HepG2 (cell line): ENCODE measurements around the gene LIN7A. TPM values are rescaled to one million over a fixed set of nuclear protein-coding genes. Genes with fewer than 3 reads are reported as not detected.

ENCODE experiments used
- ATAC-seq: fragments of 200-7000 bp; cut with Tn5 transposase; 3 replicates; pipeline ENCODE4 v1.9.1; 2020; ENCODE audit warnings: mild to moderate bottlenecking, moderate library complexity
- BruUV-seq: library from RNA; stranded (reverse); fragments of 400-500 nt; replicated peaks from 2 replicates; lab custom pipeline; 2021; lab: Mats Ljungman, UMichigan
- CTCF ChIA-PET: fragments of 300-600 bp; formaldehyde crosslinking; extraction: SDS; loops from one replicate; lab custom pipeline; 2021; ENCODE audit warnings: low total read pairs, inconsistent platforms, low intra/inter-chr PET ratio; lab: Yijun Ruan, JAX
- POLR2A ChIA-PET: fragments of 350-600 bp; sonication (Branson Sonifier 250); formaldehyde crosslinking; loops from one replicate; lab custom pipeline; 2020; ENCODE audit warnings: antibody characterized with exemption, inconsistent platforms; lab: Yijun Ruan, JAX
- DNase-seq: peaks from one replicate; pipeline ENCODE4 v3.0.0-alpha.2; 2015; ENCODE audit warnings: low spot score
- FAIRE-seq: peaks from 3 replicates; lab custom pipeline; 2011; peaks lifted over from hg19 to GRCh38; lab: Jason Lieb, UNC
- H2AFZ ChIP-seq: one replicate; pipeline ENCODE4 v1.6.1; 2011; ENCODE audit warnings: low read length, inconsistent platforms
- H3K27ac ChIP-seq: fragments of 300-600 bp; 3 replicates; pipeline ENCODE4 v1.8.0; 2011; ENCODE audit warnings: mixed run types, mild to moderate bottlenecking, mixed read lengths, low read length, inconsistent platforms; ENCODE audit not compliant: insufficient read depth; ENCODE audit errors: extremely low read length
- H3K27me3 ChIP-seq, 2 experiments: fragments of 200-600 bp in 1 of 2; 2 replicates in 1 of 2; 3 replicates in 1 of 2; pipeline versions ENCODE4 v1.6.0 to v1.8.0; 2011; ENCODE audit warnings: low read length in 2 of 2, mild to moderate bottlenecking in 2 of 2, moderate library complexity in 2 of 2, inconsistent platforms in 1 of 2; ENCODE audit not compliant: insufficient read depth in 2 of 2, control insufficient read depth in 1 of 2
- H3K36me3 ChIP-seq, 2 experiments: fragments of 200-600 bp in 1 of 2; replicated peaks in 1 of 2; 2 replicates in 1 of 2; 3 replicates in 1 of 2; pipeline versions ENCODE4 v1.5.1 to v1.8.0; 2011; ENCODE audit warnings: low read length in 2 of 2, inconsistent platforms in 1 of 2; ENCODE audit not compliant: insufficient read depth in 2 of 2, control insufficient read depth in 1 of 2
- H3K4me1 ChIP-seq: 2 replicates; pipeline ENCODE4 v1.5.1; 2012; ENCODE audit warnings: low read length, inconsistent platforms; ENCODE audit not compliant: insufficient read depth
- H3K4me2 ChIP-seq: 2 replicates; pipeline ENCODE4 v1.6.0; 2011; ENCODE audit warnings: low read depth, low read length, inconsistent platforms
- H3K4me3 ChIP-seq, 3 experiments: fragments of 200-600 bp in 1 of 3; sonication (generic), shearing (Covaris generic) in 1 of 3; replicated peaks in 1 of 3; 2 replicates each; pipeline ENCODE4 v1.5.1; 2011 to 2016; ENCODE audit warnings: low read length in 3 of 3, inconsistent platforms in 2 of 3, low read depth in 2 of 3, mild to moderate bottlenecking in 2 of 3, control low read depth in 1 of 3, mixed read lengths in 1 of 3; ENCODE audit not compliant: insufficient read depth in 1 of 3
- H3K79me2 ChIP-seq: one replicate; pipeline ENCODE4 v1.6.1; 2011; ENCODE audit warnings: low read length, inconsistent platforms; ENCODE audit not compliant: insufficient read depth
- H3K9ac ChIP-seq: 2 replicates; pipeline ENCODE4 v1.6.0; 2011; ENCODE audit warnings: mild to moderate bottlenecking, low read depth, low read length, inconsistent platforms; ENCODE audit not compliant: insufficient read depth
- H3K9me3 ChIP-seq: 2 replicates; pipeline ENCODE4 v1.5.1; 2012; ENCODE audit warnings: mild to moderate bottlenecking, low read length
- H4K20me1 ChIP-seq: 2 replicates; pipeline ENCODE4 v1.6.0; 2011; ENCODE audit warnings: inconsistent platforms, mild to moderate bottlenecking, low read length, moderate library complexity; ENCODE audit not compliant: insufficient read depth
- CEBPG ChIP-seq: IDR thresholded peaks from 2 replicates; pipeline ENCODE4 v1.6.1; 2016
- CREB1 ChIP-seq, 2 experiments: fragments of 450-650 bp in 1 of 2; IDR thresholded peaks; 2 replicates each; pipeline ENCODE4 v1.6.1; 2016 to 2017; ENCODE audit warnings: control low read depth in 1 of 2, mild to moderate bottlenecking in 1 of 2, missing compliant biosample characterization in 1 of 2, missing genetic modification characterization in 1 of 2
- ELF3 ChIP-seq: IDR thresholded peaks from 2 replicates; pipeline ENCODE4 v1.6.1; 2016; ENCODE audit warnings: missing genetic modification reagents, missing compliant biosample characterization
- EP300 ChIP-seq, 3 experiments: sonication (generic) in 1 of 3; formaldehyde crosslinking in 1 of 3; IDR thresholded peaks; 2 replicates each; pipeline versions ENCODE4 v1.5.1 to v1.6.1; 2011 to 2020; ENCODE audit warnings: low read depth in 2 of 3, low read length in 2 of 3, borderline replicate concordance in 1 of 3, improper control_type of control experiment in 1 of 3, mild to moderate bottlenecking in 1 of 3, missing genetic modification reagents in 1 of 3, moderate library complexity in 1 of 3
- GABPA ChIP-seq, 2 experiments: IDR thresholded peaks; 2 replicates each; pipeline ENCODE4 v1.6.1; 2011 to 2016; ENCODE audit warnings: low read depth in 2 of 2, low read length in 1 of 2, missing biosample characterization in 1 of 2, missing genetic modification characterization in 1 of 2
- MBD4 ChIP-seq: IDR thresholded peaks from 2 replicates; pipeline ENCODE4 v1.6.1; 2012; ENCODE audit warnings: low read length, inconsistent platforms, borderline replicate concordance
- MLLT10 ChIP-seq: sonication (generic); formaldehyde crosslinking; IDR thresholded peaks from 2 replicates; pipeline ENCODE4 v1.4.0; 2020; ENCODE audit warnings: missing genetic modification reagents
- POLR2A ChIP-seq, 2 experiments: IDR thresholded peaks; 2 replicates each; pipeline ENCODE4 v1.6.1; 2011; ENCODE audit warnings: low read depth in 2 of 2, low read length in 2 of 2, mild to moderate bottlenecking in 1 of 2, moderate library complexity in 1 of 2; ENCODE audit not compliant: insufficient read depth in 1 of 2
- SMYD3 ChIP-seq: sonication (generic); formaldehyde crosslinking; IDR thresholded peaks from 2 replicates; pipeline ENCODE4 v1.8.1; 2023; ENCODE audit warnings: mild to moderate bottlenecking, missing genetic modification reagents
- ZSCAN29 ChIP-seq: sonication (generic); formaldehyde crosslinking; conservative IDR thresholded peaks from 2 replicates; pipeline ENCODE4 v1.4.0; 2020; ENCODE audit warnings: mild to moderate bottlenecking, missing genetic modification reagents
- WGBS: methylation state at CpG from one replicate; pipeline ENCODE4 v1.1.6; 2017; ENCODE audit warnings: low lambda C conversion rate; 5-methylcytosine and 5-hydroxymethylcytosine counted together
- in situ Hi-C: cut with HindIII; loops from 2 replicates; pipeline ENCODE4 v1.10.0; 2017; ENCODE audit warnings: low pct_unique_long_range_greater_than_20kb; ENCODE audit not compliant: extremely low pct_ligation_motif_present
- intact Hi-C: fragments of 100-400 bp; cut with micrococcal nuclease; formaldehyde crosslinking; loops from one replicate; pipeline ENCODE4 v1.10.0; 2022; ENCODE audit not compliant: unreplicated experiment
- polyA plus RNA-seq, 8 experiments: library from polyadenylated mRNA; depleted of rRNA in 3 of 8; stranded (reverse) in 7 of 8; unstranded in 1 of 8; fragments of >200 nt; fragmentation: Illumina TruSeq in 4 of 8; extraction: Trizol in 4 of 8; gene quantifications; 2 replicates each; pipeline versions ENCODE4 v1.2.1 to v1.2.3, GENCODE V29; 2011 to 2016; ENCODE audit warnings: low read depth in 4 of 8, missing spikeins in 1 of 8, mixed read lengths in 1 of 8; ENCODE audit not compliant: insufficient read depth in 1 of 8
- total RNA-seq, 5 experiments: library from RNA; depleted of rRNA; stranded (reverse); fragments of >200 nt; fragmentation: Illumina TruSeq; extraction: Trizol; gene quantifications; 2 replicates each; pipeline ENCODE4 v1.2.3, GENCODE V29; 2016; ENCODE audit warnings: low read depth in 1 of 5
- TF ChIP-seq, protein P1 (sequence below): fragments of 450-650 bp; IDR thresholded peaks from 2 replicates; pipeline ENCODE4 v1.6.1; 2017
- TF ChIP-seq, protein P2 (sequence below): sonication (generic); formaldehyde crosslinking; IDR thresholded peaks from 2 replicates; pipeline ENCODE4 v1.8.0; 2022; ENCODE audit warnings: missing genetic modification reagents, mild to moderate bottlenecking, borderline replicate concordance
- TF ChIP-seq, protein P3 (sequence below): sonication (generic); formaldehyde crosslinking; IDR thresholded peaks from 2 replicates; pipeline ENCODE4 v1.5.0; 2020; ENCODE audit warnings: missing genetic modification reagents
- TF ChIP-seq, protein P4 (sequence below): sonication (generic); formaldehyde crosslinking; IDR thresholded peaks from 2 replicates; pipeline ENCODE4 v1.4.0; 2020; ENCODE audit warnings: missing genetic modification reagents, borderline replicate concordance

Gene LIN7A
- total and polyA plus RNA-seq, 2 of the 13 experiments (the other 11 are each of a cell fraction or from before 2014, with no cell fraction given): 18.5 to 19.2 TPM

DNA sequence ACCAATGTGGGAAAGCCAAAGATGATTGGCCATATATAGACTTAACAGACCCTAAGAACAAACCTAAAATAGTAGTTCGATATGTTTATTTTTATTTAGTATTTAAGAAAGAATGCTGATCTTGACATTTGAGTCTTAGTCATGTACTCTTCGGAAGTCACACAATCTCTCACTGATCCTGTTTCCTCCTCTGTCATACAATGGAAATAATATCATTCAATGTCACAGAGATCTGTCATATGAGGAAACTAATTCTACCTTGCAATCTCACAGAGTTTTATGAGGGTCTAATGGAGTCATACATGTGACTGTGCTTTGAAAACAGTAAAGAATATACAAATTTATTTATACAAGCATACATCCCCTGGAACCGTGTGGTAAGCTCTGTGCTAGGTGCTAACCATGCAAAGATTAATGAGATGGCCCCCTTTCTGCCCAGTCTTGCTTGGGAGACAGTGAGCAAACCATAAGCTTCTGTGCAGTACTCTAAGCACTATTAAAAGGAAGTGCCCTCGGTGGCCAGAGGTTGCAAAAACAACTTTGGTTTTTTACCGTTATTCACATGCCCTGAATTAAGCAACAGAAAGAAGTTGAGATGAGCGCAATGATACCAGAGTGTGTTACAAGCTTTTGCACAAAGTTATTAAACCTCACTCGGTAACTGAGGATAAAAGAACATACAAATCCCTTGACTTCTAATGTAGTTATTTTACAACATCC, 1.7 kb upstream of the LIN7A start (continued):
- TF ChIP-seq, protein P1, sequence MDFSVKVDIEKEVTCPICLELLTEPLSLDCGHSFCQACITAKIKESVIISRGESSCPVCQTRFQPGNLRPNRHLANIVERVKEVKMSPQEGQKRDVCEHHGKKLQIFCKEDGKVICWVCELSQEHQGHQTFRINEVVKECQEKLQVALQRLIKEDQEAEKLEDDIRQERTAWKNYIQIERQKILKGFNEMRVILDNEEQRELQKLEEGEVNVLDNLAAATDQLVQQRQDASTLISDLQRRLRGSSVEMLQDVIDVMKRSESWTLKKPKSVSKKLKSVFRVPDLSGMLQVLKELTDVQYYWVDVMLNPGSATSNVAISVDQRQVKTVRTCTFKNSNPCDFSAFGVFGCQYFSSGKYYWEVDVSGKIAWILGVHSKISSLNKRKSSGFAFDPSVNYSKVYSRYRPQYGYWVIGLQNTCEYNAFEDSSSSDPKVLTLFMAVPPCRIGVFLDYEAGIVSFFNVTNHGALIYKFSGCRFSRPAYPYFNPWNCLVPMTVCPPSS: no peak
- peak; percentile 38; the same call in 1 of the 2 replicates for TF ChIP-seq CEBPG (CRISPR knock-in tag)
- TF ChIP-seq MBD4: peak; percentile 39; the same call in 1 of the 2 replicates
- TF ChIP-seq, protein P2, sequence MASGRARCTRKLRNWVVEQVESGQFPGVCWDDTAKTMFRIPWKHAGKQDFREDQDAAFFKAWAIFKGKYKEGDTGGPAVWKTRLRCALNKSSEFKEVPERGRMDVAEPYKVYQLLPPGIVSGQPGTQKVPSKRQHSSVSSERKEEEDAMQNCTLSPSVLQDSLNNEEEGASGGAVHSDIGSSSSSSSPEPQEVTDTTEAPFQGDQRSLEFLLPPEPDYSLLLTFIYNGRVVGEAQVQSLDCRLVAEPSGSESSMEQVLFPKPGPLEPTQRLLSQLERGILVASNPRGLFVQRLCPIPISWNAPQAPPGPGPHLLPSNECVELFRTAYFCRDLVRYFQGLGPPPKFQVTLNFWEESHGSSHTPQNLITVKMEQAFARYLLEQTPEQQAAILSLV (CRISPR knock-in tag): no peak
- TF ChIP-seq GABPA (IDR thresholded peaks at IDR 0.05; ENCODE audit: low read depth, low read length): no peak
- peak; percentile 21; the same call in 1 of the 2 replicates for TF ChIP-seq GABPA (CRISPR knock-in tag; IDR thresholded peaks at IDR 0.05; ENCODE audit: low read depth)

DNA sequence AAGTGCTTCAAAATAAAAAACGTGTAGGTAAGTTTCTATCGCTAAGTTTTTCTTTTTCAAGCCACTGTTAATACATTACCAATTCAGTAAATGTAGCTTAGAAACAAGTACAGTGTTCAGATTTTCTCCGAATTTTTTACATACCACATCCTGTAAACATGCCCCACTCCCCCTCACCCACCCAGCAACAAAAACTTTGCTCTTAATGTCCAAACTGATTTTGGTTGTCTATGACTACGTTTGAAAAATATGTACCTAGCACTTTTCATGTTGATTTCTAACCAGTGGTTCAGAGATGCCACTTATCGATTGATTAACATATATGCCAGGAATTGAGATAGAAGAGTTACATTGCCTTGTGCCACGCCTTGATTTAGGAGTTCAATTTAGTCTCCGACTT, 663 bp upstream of the LIN7A start:
- 20% methylated on average over 7 of the region's 7 CpGs for WGBS
- H4K20me1 ChIP-seq: no peaks in the 10 kb centered on the region
- H3K4me1 ChIP-seq: peaks cover 63% of the 10 kb centered on the region
- POLR2A ChIA-PET: interaction anchor here (0.8 to 4.0 kb wide), 7 partner anchors 13 to 208 kb away, joined by 3 to 58 read pairs (median 13); no protein-coding TSS in a partner anchor
- FAIRE-seq (no peak), DNase-seq (peak; percentile 64), ATAC-seq (peak; percentile 4; the same call in 1 of the 3 replicates)
- CTCF ChIA-PET: no interaction called here
- peak overlapping the region; percentile 80 to 95 (median 83) for H3K4me3 ChIP-seq
- peaks cover 55% of the 10 kb centered on the region for H3K79me2 ChIP-seq
- H3K27ac ChIP-seq: peak overlapping the region; percentile 98
- intact Hi-C loops (loop anchor here (2.0 to 5.0 kb wide), 4 partner anchors 14 to 189 kb away; no protein-coding TSS in a partner anchor), in situ Hi-C loops (loop anchor here (10.0 kb wide), 1 partner anchor 136 kb away; the partner anchor contains the start of gene ACSS3)
- no peaks in the 10 kb centered on the region for H3K9me3 ChIP-seq
- H3K27me3 ChIP-seq: no peaks in the 10 kb centered on the region; a peak in 2 of 5 replicates
- H3K4me2 ChIP-seq: peak overlapping the region; percentile 77
- peak overlapping the region; percentile 96 for H3K9ac ChIP-seq
- H2AFZ ChIP-seq: no peak overlapping the region
- H3K36me3 ChIP-seq: no peaks in the 10 kb centered on the region
- BruUV-seq: TSS peak; percentile 62
- peak in 1 of 2 experiments; percentile 23; a peak in 1 of 4 replicates for TF ChIP-seq EP300 (IDR thresholded peaks at IDR 0.05; ENCODE audit: low read depth in 2 of 2, low read length in 2 of 2)
- no peak for TF ChIP-seq EP300 (CRISPR knock-in tag; IDR thresholded peaks at IDR 0.05; ENCODE audit: borderline replicate concordance)
- TF ChIP-seq POLR2A (IDR thresholded peaks at IDR 0.05; ENCODE audit: insufficient read depth in 1 of 2, low read depth in 2 of 2, low read length in 2 of 2): peak in 1 of 2 experiments; percentile 38; a peak in 1 of 4 replicates
- no peak for TF ChIP-seq CREB1 (IDR thresholded peaks at IDR 0.05)
- TF ChIP-seq CREB1 (CRISPR knock-in tag; IDR thresholded peaks at IDR 0.05): no peak; the same call in 1 of the 2 replicates
- TF ChIP-seq ELF3 (CRISPR knock-in tag): 0 out of 2 replicates have a peak, but pooled peaks have one; percentile 22
- TF ChIP-seq, protein P3, sequence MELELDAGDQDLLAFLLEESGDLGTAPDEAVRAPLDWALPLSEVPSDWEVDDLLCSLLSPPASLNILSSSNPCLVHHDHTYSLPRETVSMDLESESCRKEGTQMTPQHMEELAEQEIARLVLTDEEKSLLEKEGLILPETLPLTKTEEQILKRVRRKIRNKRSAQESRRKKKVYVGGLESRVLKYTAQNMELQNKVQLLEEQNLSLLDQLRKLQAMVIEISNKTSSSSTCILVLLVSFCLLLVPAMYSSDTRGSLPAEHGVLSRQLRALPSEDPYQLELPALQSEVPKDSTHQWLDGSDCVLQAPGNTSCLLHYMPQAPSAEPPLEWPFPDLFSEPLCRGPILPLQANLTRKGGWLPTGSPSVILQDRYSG (CRISPR knock-in tag): no peak
- TF ChIP-seq, protein P4, sequence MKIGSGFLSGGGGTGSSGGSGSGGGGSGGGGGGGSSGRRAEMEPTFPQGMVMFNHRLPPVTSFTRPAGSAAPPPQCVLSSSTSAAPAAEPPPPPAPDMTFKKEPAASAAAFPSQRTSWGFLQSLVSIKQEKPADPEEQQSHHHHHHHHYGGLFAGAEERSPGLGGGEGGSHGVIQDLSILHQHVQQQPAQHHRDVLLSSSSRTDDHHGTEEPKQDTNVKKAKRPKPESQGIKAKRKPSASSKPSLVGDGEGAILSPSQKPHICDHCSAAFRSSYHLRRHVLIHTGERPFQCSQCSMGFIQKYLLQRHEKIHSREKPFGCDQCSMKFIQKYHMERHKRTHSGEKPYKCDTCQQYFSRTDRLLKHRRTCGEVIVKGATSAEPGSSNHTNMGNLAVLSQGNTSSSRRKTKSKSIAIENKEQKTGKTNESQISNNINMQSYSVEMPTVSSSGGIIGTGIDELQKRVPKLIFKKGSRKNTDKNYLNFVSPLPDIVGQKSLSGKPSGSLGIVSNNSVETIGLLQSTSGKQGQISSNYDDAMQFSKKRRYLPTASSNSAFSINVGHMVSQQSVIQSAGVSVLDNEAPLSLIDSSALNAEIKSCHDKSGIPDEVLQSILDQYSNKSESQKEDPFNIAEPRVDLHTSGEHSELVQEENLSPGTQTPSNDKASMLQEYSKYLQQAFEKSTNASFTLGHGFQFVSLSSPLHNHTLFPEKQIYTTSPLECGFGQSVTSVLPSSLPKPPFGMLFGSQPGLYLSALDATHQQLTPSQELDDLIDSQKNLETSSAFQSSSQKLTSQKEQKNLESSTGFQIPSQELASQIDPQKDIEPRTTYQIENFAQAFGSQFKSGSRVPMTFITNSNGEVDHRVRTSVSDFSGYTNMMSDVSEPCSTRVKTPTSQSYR (CRISPR knock-in tag): no peak
- TF ChIP-seq ZSCAN29 (CRISPR knock-in tag): peak; percentile 91
- no peak for TF ChIP-seq SMYD3
- no peak for TF ChIP-seq MLLT10 (CRISPR knock-in tag)
